GM21381 (cell line): Measurements from ENCODE around the gene CHRNA4.

ENCODE experiments used
- ATAC-seq: cut with Tn5 transposase; IDR thresholded peaks from one replicate; pipeline ENCODE4 v1.9.1; 2021; ENCODE audit warnings: mild to moderate bottlenecking, moderate library complexity; ENCODE audit not compliant: unreplicated experiment

Gene CHRNA4

DNA sequence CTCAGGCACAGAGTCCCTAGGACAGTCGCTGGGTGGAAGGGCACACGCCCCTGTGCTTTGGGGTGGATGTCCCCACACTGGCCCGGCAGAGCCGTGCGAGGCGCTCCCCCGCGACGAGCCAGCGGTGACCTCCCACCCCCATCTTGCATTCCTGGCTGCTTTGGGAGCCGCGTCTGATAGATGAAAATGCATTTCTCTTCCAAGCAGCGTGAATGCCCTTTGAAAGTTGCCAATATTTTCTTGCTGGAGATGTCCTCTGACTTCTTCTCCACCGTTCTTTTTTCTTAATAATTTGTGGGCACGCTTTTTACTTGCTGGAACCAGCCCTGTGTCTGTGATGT is 38.2 kb downstream of the CHRNA4 start:
- ATAC-seq: no peak

DNA sequence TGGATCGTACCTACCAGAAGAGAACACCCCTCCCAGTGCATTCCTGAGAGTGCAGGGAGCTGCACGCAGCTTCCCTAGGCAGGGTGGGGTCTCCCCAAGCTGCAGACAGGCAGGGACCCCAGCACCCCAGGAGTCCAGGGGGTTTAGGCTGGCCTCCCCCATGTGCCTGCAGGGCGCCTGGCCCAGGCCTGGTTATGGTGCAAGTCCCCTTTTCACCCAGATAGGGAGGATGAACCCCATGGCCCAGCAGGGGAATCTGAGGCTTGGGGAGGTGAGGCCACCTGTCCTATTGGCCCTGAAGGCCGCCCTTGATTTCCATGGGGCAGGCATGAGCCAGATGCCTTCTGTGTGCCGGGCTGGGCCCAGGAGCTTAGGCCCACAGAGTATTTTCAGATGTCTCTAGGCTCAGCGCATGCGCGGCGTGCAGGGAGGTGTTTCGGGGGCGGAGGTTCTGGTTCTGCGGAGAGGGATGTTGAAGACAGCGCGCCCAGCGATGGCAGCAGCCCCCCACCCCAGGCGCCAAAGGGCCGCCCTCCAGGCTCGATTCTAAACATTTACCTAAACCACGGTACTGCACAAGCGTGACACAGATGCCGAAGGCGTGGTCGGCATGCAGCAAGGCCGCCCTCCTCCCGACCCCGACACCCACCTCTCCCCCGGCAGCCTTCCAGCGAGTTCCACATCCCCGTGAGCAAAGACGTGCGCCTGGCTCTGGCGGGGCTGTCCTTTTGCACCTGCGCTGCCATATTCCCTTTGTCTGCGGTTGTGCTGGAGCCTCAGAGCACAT is 38.8 kb downstream of the CHRNA4 start:
- ATAC-seq: no peak

DNA sequence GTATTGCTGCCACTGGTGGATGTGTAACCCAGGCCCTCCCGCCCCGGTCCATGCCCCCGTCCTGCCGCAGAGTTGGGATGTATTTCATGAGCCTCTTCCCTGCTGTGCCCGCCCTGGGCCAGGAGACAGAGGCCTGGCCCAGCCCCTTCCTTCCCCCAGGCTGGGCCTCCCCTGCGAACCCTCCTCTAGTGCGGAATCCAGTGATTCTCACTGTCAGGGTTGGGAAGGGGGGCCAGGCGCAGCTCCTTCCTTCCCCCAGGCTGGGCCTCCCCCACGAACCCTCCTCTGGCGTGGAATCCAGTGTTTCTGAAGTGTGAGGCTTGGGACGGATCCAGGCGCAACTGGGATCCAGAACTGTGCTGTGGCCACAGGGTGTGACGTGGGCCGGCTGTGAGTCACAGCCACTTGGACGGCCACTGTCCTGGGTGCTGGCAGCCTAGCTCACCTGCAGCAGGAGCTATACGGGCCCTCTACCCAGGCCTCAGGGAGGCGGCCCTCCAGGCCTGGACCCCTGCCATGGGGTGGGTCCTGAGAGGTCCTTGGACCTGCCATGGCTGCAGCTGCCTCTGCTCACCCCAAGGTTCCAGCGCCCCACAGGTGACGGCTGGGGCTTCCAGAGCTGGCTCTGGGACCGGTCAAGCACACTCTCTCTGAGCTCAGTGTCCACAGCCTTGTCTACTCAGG is 39.9 kb downstream of the CHRNA4 start:
- no peak for ATAC-seq

DNA sequence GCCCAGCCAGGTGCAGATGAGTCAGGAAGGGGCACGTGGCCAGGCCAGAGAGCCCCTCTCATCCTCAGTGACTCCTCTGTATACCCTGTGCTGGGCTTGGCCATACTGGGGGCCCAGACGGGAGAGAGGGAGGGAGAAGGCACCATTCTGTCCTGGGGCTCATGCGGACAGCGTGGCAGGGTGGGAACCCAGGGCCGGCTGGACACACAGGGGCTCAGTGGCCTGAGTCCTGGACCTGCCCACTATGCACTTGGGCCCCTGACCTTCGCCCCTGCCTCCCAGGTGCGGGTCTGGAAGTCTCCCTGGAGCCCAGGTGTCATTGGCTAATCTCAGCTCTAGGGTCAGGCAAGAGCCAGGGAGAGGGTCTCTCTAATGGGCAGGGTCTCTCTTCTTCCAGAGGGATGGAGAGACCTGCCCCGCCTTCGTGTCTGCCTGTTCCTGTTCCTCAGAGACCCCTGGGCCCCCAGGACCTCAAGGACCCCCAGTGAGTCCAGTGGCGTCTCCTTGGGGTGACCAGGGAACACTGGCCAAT is 40.5 kb downstream of the CHRNA4 start:
- no peak for ATAC-seq

DNA sequence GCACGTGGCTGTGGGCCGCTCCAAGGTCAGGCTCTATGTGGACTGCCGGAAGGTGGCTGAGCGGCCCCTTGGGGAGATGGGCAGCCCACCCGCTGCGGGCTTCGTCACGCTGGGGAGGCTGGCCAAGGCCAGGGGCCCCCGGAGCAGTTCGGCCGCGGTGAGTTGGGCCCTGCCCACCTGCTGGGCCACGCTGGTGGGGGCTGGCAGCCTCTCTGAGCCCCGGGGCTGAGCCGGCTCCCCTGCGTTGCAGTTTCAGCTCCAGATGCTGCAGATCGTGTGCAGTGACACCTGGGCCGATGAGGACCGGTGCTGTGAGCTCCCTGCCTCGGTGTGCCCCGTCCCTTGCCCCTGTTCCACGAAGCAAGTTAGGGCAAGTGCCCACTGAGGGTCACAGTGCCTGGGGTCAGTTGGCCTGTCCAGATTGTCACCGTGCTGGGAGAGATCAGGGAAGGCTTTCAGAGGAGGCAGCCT is 41.1 kb downstream of the CHRNA4 start:
- no peak for ATAC-seq

DNA sequence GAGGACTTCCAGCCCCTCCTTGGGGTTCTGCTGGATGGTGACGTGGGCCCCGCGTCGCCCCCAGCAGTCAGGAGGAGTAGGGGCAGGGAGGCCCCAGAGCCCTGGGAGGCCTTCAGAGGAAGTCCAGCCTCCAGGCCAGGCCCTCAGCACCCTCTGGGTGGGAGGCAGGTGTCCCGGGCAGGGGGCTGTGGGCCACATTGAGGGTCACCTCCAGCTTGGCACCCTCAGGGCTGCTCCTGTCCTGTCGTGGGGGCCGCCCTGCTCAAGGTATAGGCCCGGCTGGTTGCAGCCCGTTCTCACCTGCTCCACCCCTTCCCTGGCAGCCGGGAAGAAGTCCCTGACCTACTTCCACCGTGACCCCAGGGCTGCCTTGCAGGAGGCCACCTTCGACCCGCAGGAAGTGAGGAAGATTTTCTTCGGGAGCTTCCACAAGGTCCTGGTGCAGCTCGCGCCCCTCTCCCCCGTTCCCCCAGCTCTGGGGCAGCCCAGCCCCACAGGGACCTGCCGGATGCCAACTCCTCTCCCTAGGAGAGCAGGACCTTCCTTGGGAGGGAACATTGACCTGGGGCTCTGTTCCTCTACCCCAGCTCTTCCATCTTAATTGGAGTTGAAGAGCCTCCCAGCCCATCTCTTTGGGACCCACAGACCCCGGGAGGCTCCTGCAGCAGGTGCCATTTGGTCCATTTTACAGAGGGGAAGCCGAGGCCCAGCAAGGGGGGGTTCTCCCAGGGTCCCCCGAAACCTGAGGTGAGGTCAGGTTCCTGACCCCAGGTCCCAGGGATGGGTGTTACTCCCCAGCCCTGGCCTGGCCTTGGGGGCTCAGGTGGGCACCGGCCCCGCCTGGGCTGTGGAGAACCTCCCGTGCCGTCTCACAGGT is 41.7 kb downstream of the CHRNA4 start:
- no peak for ATAC-seq

DNA sequence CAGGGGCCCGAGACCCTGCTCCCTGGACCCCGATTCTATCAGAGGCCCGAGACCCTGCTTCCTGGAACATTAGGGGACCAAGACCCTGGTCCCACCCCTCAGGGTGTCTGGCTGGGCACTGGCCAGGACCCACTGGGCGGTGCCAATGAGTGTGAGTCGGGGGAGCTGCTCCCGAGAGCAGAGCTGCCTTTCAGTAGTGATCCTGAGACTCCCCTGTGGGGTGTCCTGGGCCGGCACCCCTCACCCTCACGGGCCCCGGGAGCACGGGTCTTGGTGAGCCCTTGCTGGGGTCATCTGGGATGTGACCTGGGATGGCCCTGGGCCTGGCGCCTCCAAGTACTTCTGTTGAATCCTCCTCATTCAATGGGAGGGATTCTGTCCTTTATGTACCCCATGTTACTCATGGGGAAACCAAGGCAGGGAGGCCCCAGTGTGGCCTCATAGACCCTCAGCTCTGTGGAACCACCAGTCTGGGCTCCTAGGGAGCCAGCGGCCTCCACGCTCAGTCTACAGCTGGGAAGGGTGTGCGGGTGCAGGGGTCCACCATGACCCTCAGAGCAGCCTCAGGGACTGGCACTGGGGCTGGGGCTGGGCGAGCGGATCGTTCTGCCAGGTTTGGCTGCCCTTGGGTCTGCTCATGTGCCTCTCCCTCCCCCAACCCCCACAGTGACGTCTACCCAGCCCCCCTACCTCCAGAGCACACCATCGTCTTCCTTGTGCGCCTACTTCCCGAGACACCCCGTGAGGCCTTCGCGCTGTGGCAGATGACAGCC is 42.6 kb downstream of the CHRNA4 start:
- no peak for ATAC-seq

DNA sequence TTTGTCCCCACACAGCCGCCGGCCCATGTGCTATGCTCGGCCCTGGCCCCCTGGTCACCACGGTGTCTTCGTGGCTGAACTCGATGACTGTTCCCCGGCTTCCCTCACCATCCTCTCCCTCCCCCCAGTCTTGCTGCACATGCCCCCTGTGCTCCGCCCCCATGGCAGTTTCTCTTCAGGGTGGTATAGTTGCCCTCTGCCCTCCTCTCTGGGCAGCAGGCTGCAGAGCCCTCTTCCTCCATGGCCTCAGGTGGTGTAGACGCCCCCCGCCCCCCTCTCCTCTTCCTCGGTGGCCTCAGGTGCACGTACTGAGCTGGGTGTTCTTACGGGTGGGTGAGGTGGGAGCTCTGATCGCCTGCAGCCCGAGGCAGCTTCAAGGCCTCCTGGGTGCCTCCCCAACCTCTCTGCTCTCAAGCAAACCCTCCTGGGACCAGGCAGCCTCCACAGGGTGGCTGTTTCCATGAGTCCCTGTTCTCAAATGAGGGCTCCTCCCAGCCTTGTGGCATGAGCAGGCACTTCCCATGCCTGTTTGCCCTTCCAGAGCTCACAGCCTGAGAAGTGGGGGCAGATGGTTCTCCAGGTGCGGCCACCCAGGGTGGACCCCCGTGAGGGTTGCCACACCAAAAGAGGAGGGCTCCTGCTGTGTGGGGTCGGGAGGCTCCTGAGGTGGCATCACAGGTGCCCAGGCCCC is 43.4 kb downstream of the CHRNA4 start:
- no peak for ATAC-seq

DNA sequence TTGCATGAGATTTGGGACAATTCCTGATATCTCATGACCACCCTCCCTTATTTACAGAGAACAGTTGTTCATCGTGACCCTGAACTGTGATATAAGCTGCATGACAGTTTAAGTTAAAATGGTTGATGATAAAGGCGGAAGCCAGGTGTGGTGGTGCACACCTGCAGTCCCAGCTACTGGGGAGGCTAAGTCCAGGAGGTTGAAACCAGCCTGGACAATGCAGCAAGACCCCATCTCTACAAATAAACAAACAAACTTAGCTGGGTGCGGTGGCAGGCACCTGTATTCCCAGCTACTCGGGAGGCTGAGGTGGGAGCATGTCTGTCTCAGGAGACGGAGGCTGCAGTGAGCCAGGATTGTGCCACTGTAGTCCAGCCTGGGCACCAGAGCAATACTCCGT is 44.1 kb downstream of the CHRNA4 start:
- ATAC-seq: no peak

DNA sequence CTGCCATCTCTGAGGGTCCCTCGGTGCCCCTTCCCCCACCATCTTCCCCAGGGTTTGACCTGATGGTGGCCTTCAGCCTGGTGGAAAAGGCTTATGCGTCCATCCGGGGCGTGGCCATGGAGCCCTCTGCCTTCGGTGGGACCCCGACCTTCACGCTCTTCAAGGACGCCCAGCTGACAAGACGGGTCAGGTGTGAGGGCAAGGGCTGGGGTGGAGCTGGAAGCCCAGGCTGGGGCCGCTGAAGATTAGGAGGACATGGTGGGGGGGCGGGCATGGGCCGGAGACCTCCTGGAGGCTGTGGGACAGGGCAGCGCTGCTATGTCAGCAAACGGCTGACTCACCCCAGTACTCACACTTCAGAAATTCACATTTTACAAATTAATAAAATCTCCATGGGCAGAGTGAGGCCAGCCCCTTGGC is 44.6 kb downstream of the CHRNA4 start:
- ATAC-seq: no peak

DNA sequence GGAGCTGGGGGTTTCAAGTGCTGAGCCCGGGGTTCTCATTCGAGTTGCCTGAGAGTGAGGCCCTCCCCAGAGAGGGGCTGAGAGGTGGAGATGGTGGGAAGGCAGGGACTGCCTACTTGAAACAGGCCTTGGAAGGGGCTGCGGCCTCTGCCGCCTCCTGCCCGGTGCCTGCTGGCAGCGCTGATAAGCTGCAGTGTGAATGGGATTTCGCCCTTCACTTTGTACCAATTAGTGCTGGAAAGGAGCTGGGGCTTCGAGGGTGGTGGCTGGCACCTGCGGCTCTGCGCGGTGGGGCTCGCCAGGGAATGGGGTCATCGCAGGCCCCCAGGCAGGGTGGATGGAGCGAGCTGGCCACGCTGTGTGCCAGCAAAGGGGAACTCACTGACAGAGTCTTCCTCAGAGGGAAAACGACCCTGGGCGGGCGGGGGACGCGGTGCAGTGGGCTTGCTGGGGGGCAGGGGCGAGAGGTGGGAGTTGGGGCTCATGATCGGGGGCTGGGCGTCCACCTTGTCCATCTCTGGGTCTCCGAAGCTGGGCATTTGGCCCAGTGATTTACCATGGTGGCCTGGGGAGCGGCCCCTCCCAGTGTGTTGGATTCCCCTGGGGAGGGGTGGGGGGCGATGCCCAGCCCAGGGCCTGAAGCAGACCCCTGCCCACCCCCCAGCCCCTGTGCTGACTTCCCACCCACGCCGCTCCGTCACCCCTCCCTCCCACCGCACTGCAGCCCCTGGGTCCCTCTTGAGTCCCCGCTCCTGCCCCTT is 45.2 kb downstream of the CHRNA4 start:
- ATAC-seq: no peak

DNA sequence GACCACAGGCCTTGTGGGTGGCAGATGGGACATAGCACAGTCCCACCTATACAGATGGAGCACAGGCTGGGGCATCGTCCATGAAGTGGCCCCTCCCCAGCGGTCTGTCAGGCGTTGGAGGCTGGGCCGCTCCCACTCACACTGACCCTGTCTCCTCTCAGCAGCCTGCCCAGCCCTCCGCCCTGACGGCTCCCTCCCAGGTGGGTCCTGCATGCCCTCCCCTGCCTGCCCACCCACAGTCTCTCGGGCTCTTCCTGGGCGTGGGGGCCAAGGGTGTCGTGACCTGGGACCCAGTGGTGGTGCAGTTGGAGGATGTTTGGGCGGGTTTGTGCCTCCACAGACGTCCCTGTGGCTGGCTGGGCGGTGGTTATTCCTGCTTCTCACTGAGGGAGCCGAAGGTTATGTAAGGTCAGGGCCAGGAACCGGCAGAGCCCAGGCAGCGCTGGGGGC is 45.9 kb downstream of the CHRNA4 start:
- ATAC-seq: no peak

DNA sequence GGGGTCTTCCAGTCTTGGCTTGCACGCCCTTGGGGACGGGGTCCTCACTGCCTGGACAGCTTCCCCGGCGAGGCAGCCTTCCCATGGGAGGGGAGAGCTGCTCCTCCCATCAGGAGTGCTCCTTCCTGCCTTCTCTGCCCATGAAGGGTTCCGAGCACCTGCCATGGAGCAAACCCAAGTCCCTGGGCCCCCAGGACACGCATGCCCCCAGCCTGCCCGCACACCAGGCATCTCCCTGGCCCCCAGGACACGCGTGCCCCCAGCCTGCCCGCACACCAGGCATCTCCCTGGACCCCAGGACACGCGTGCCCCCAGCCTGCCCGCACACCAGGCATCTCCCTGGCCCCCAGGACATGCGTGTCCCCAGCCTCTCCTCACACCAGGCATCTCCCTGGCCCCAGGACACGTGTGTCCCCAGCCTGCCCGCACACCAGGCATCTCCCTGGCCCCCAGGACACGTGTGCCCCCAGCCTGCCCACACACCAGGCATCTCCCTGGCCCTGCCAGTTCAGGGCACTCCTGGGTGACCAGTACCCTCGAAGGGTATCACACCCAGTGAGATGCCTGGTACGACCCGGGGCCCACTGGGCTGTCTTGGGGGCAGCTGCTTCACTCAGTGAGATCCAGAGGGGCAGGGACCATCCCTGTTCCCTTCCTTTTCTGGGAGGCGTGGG is 46.4 kb downstream of the CHRNA4 start:
- ATAC-seq: no peak

DNA sequence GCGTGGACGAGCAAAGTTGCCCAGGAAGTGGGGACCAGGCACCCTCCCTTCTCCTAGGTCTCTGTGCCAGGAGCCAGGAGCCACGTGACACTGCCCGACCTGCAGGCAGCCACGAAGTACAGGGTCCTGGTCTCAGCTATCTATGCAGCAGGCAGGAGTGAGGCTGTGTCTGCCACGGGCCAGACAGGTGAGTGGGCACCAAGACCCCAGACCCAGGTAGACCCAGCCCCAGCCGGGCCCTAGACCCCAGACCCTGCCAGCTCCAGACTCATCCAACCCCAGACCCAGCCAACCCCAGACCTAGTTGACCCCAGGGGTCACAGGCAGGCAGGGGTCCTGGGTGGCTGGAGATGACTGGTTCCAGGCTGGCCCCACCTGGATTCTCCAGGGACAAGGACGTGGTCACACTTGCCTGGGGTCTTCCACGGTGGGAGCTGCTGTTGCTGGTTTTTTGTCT is 47.1 kb downstream of the CHRNA4 start:
- no peak for ATAC-seq

DNA sequence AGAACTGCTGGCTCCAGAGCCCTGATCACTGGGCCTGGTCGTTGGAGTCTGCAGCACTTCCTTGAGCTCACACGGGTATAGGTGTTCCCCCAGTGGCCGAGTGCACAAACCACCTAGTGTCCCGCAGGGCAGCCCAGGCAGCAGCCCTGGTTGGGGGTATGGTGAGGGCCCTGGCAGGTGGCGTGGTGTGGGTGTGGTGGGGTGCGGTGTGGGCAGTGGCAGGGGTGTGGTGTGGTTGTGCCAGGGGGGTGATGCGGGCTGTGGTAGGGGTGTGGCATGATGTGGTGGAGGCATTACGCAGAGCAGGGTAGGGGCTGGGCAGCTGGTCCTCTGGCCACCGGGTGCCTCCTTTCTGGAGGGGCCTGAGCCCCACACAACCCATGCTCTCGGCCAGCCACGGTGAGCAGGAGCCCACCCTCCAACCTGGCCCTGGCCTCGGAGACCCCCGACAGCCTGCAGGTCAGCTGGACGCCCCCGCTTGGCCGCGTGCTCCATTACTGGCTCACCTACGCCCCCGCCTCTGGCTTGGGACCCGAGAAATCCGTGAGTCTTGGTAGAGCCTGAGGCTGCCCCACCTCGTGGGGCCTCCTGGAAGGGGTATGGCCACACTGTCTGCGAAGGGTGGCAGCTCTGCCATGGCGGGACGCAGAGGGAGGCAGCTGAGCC is 47.7 kb downstream of the CHRNA4 start:
- no peak for ATAC-seq

DNA sequence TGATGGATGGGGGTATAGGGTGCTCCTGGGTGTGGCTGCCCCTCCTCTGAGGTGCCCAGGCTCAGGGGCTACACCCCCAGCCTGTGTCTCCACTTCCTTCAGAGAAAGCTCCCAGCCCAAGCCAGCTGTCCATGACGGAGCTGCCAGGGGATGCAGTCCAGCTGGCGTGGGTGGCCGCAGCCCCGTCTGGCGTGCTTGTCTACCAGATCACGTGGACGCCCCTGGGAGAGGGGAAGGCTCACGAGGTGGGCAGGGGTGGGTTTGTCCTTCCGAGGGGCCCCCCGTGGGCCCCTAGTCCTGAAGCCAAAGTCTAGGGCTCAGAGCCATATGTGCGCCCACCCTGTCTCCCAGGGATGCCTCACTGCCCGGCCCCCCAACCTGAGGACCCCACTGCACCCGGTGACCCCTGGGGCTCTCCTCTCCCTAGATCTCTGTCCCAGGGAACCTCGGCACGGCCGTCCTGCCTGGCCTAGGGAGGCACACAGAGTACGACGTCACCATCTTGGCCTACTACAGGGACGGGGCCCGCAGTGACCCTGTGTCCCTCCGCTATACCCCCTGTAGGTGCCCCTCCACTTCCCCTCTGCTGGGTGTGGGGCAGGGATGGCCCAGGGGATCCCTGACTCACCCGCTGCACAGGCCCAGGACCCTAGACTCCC is 48.3 kb downstream of the CHRNA4 start:
- ATAC-seq: no peak

DNA sequence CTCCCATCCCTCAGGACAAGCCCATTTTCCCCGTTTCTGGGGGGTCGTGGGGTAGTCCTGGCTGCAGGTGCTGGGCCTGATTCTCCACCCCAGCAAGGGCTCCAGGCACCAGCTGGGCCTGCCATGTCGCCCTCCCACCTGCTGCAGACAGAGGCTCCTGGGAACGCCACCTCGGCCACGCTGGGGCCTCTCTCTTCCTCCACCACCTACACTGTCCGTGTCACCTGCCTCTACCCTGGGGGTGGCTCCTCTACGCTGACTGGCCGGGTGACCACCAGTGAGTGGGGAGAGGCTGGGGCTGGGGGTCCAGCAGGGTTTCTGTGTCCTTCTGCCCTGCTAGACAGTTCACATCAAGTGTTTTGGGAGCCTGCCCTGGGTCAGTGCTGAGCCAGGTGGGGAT is 48.9 kb downstream of the CHRNA4 start:
- no peak for ATAC-seq
